ENCODE data around the gene BICDL2.

BICDL2 gene

GRCh38 chr16:3046641-3047386, 10.1 kb upstream of the BICDL2 start:
- no peak for DNase-seq

GRCh38 chr16:3045758-3046640, 9.3 kb upstream of the BICDL2 start, which contains the start of gene MMP25:
Gene MMP25 (plus strand): TSS chr16:3046561. CDS start chr16:3046918, 357 bp downstream.
- DNase-seq, result peak in 1 of 2 donors; percentile 41

- no peak for DNase-seq
Observed at GRCh38 chr16:3044708-3045107, 8.0 kb upstream of the BICDL2 start.

GRCh38 chr16:3042376-3042775, 5.6 kb upstream of the BICDL2 start:
- DNase-seq, result no peak

- DNase-seq, result no peak
Observed at GRCh38 chr16:3038896-3039295, 2.2 kb upstream of the BICDL2 start.

GRCh38 chr16:3038256-3038655, 1.5 kb upstream of the BICDL2 start:
- DNase-seq, result no peak

- DNase-seq, result no peak
Observed at GRCh38 chr16:3035972-3036725, 595 bp downstream of the BICDL2 start.

- DNase-seq, result no peak
Observed at GRCh38 chr16:3035289-3035971, 1.3 kb downstream of the BICDL2 start.

GRCh38 chr16:3032624-3033023, 4.1 kb downstream of the BICDL2 start:
- DNase-seq, result no peak

- DNase-seq, result no peak
Observed at GRCh38 chr16:3030222-3031212, 6.2 kb downstream of the BICDL2 start.

- DNase-seq, result peak in 1 of 2 donors; percentile 40
Observed at GRCh38 chr16:3029491-3030221, 7.1 kb downstream of the BICDL2 start.

GRCh38 chr16:3028716-3029319, 7.9 kb downstream of the BICDL2 start:
- no peak for DNase-seq

GRCh38 chr16:3027983-3028715, 8.6 kb downstream of the BICDL2 start:
- DNase-seq, result peak; percentile 88 to 90

- DNase-seq, result no peak
Observed at GRCh38 chr16:3027489-3027795, 9.3 kb downstream of the BICDL2 start.

GRCh38 chr16:3026609-3027488, 9.9 kb downstream of the BICDL2 start:
- no peak for DNase-seq

- DNase-seq, result no peak
Observed at GRCh38 chr16:3026003-3026378, 10.8 kb downstream of the BICDL2 start.

GRCh38 chr16:3025032-3026002, 11.4 kb downstream of the BICDL2 start:
- no peak for DNase-seq
